IMR-90 (cell line): ENCODE data around the gene ZDHHC14.

Experiments
- BHLHE40 ChIP-seq: fragments of 150-350 bp; IDR thresholded peaks from 2 replicates; pipeline ENCODE4 v1.6.1; 2016; ENCODE audit warnings: mild to moderate bottlenecking, low read depth, low read length
- CEBPB ChIP-seq: IDR thresholded peaks from 2 replicates; pipeline ENCODE4 v1.6.1; 2012; ENCODE audit warnings: low read depth, low read length, improper control_type of control experiment
- CTCF ChIP-seq: conservative IDR thresholded peaks from 2 replicates; pipeline ENCODE4 v1.5.1; 2012; ENCODE audit warnings: mild to moderate bottlenecking, low read depth, low read length, improper control_type of control experiment
- ELK1 ChIP-seq: fragments of 150-350 bp; IDR thresholded peaks from 2 replicates; pipeline ENCODE4 v1.6.1; 2016; ENCODE audit warnings: low read depth, mild to moderate bottlenecking, low read length, moderate library complexity, borderline replicate concordance
- FOS ChIP-seq: fragments of 150-350 bp; IDR thresholded peaks from 2 replicates; pipeline ENCODE4 v1.6.1; 2016; ENCODE audit warnings: low read depth, low read length
- MXI1 ChIP-seq: IDR thresholded peaks from 2 replicates; pipeline ENCODE4 v1.6.1; 2012; ENCODE audit warnings: low read depth, mild to moderate bottlenecking, low read length, moderate library complexity, borderline replicate concordance
- POLR2A ChIP-seq: IDR thresholded peaks from 2 replicates; pipeline ENCODE4 v1.6.1; 2012; ENCODE audit warnings: mild to moderate bottlenecking, low read depth, low read length
- RAD21 ChIP-seq: IDR thresholded peaks from 2 replicates; pipeline ENCODE4 v1.6.1; 2012; ENCODE audit warnings: low read length, improper control_type of control experiment
- SMC3 ChIP-seq: fragments of 150-350 bp; IDR thresholded peaks from 2 replicates; pipeline ENCODE4 v1.6.1; 2016; ENCODE audit warnings: low read depth, mild to moderate bottlenecking, antibody characterized with exemption, low read length, moderate library complexity
- USF2 ChIP-seq: fragments of 150-350 bp; IDR thresholded peaks from 2 replicates; pipeline ENCODE4 v1.6.1; 2017; ENCODE audit warnings: mild to moderate bottlenecking, antibody characterized with exemption, low read length, low read depth

- no peak for TF ChIP-seq RAD21
- TF ChIP-seq BHLHE40: no peak
- TF ChIP-seq CTCF: no peak
- no peak for TF ChIP-seq POLR2A
- no peak for TF ChIP-seq FOS
- TF ChIP-seq USF2: no peak
- no peak for TF ChIP-seq SMC3
- TF ChIP-seq CEBPB: no peak
- no peak for TF ChIP-seq ELK1
- no peak for TF ChIP-seq MXI1
Measured at GRCh38 chr6:157570752-157571151, 189.8 kb downstream of the ZDHHC14 start.
